WTC11 (cell line): ENCODE data around the gene PCDHGB5. TPM values are rescaled to one million over a fixed set of nuclear protein-coding genes. Genes with fewer than 3 reads are reported as not detected.
A peak's percentile ranks its signal among the peaks of the same experiment; 100 is the strongest.
"Not testable (repeated sequence)": the region's sequence is repeated elsewhere in the genome, so short reads cannot be mapped to it uniquely, and the experiment has no call there.

Experiments used
- ATAC-seq: fragments of 200-7000 bp; cut with Tn5 transposase; 2 replicates; pipeline ENCODE4 v1.10.0; 2021; ENCODE audit warnings: mild to moderate bottlenecking, moderate library complexity
- CTCF ChIA-PET: fragments of 300-600 bp; sonication (Branson Sonifier 250); formaldehyde crosslinking; loops from one replicate; lab custom pipeline; 2021; ENCODE audit warnings: antibody characterized with exemption; lab: Charles Lee
- POLR2A ChIA-PET: fragments of 350-600 bp; sonication (Branson Sonifier 250); formaldehyde crosslinking; loops from one replicate; lab custom pipeline; 2021; ENCODE audit warnings: antibody characterized with exemption; lab: Charles Lee
- DNase-seq: peaks from one replicate; pipeline ENCODE4 v3.0.0; 2021; ENCODE audit warnings: low spot score
- H3K27ac Mint-ChIP-seq: 2 replicates; pipeline ENCODE4 v1.8.0; 2021; ENCODE audit warnings: mixed read lengths
- H3K27me3 Mint-ChIP-seq: 2 replicates; pipeline ENCODE4 v1.8.0; 2021; ENCODE audit warnings: low read depth, mild to moderate bottlenecking, moderate library complexity, mixed read lengths
- H3K36me3 Mint-ChIP-seq: 2 replicates; pipeline ENCODE4 v1.8.0; 2021; ENCODE audit warnings: mixed read lengths
- H3K4me1 Mint-ChIP-seq: 2 replicates; pipeline ENCODE4 v1.8.0; 2022; ENCODE audit warnings: mixed read lengths
- H3K4me3 Mint-ChIP-seq: 2 replicates; pipeline ENCODE4 v1.8.0; 2021; ENCODE audit warnings: mild to moderate bottlenecking, moderate library complexity, mixed read lengths
- H3K9me3 Mint-ChIP-seq: 2 replicates; pipeline ENCODE4 v1.8.0; 2021; ENCODE audit warnings: mixed read lengths
- ATF2 ChIP-seq: sonication (generic); formaldehyde crosslinking; IDR thresholded peaks from 2 replicates; pipeline ENCODE4 v1.8.1; 2022; ENCODE audit warnings: low read depth, missing genetic modification reagents, borderline replicate concordance
- CREM ChIP-seq: sonication (generic); formaldehyde crosslinking; IDR thresholded peaks from 2 replicates; pipeline ENCODE4 v1.8.1; 2022; ENCODE audit warnings: mild to moderate bottlenecking, missing genetic modification reagents, moderate library complexity
- CTCF ChIP-seq: fragments of 200-600 bp; IDR thresholded peaks from 2 replicates; pipeline ENCODE4 v1.8.0; 2022; ENCODE audit warnings: antibody characterized with exemption
- ERG ChIP-seq: fragments of 250-450 bp; sonication (Bioruptor Pico); IDR thresholded peaks from 2 replicates; pipeline ENCODE4 v1.8.0; 2021; ENCODE audit warnings: mild to moderate bottlenecking
- ESRRA ChIP-seq: sonication (generic); formaldehyde crosslinking; IDR thresholded peaks from 2 replicates; pipeline ENCODE4 v1.8.1; 2022; ENCODE audit warnings: mild to moderate bottlenecking, missing genetic modification reagents, borderline replicate concordance
- ETV6 ChIP-seq: sonication (generic); formaldehyde crosslinking; IDR thresholded peaks from 2 replicates; pipeline ENCODE4 v1.8.1; 2022; ENCODE audit warnings: mild to moderate bottlenecking, missing genetic modification reagents
- IRF1 ChIP-seq: sonication (generic); formaldehyde crosslinking; IDR thresholded peaks from 2 replicates; pipeline ENCODE4 v1.8.0; 2023; ENCODE audit warnings: missing genetic modification reagents
- NFATC4 ChIP-seq: fragments of 250-450 bp; sonication (Bioruptor Pico); IDR thresholded peaks from 2 replicates; pipeline ENCODE4 v1.9.0; 2021; ENCODE audit warnings: mild to moderate bottlenecking
- NR2C2 ChIP-seq: sonication (generic); formaldehyde crosslinking; IDR thresholded peaks from 2 replicates; pipeline ENCODE4 v1.8.0; 2022; ENCODE audit warnings: mild to moderate bottlenecking, missing genetic modification reagents
- NR3C1 ChIP-seq: sonication (generic); formaldehyde crosslinking; conservative IDR thresholded peaks from 2 replicates; pipeline ENCODE4 v1.8.1; 2023; ENCODE audit warnings: low read depth, mild to moderate bottlenecking, missing genetic modification reagents
- PRDM15 ChIP-seq: sonication (generic); formaldehyde crosslinking; IDR thresholded peaks from 2 replicates; pipeline ENCODE4 v1.8.0; 2022; ENCODE audit warnings: missing genetic modification reagents
- PRRX2 ChIP-seq: fragments of 250-450 bp; sonication (Bioruptor Pico); IDR thresholded peaks from 2 replicates; pipeline ENCODE4 v1.8.0; 2021; ENCODE audit warnings: mild to moderate bottlenecking
- RORB ChIP-seq: fragments of 250-450 bp; sonication (Bioruptor Pico); IDR thresholded peaks from 2 replicates; pipeline ENCODE4 v1.9.0; 2021; ENCODE audit warnings: mild to moderate bottlenecking
- SMAD3 ChIP-seq: sonication (generic); formaldehyde crosslinking; IDR thresholded peaks from 2 replicates; pipeline ENCODE4 v1.8.0; 2022; ENCODE audit warnings: missing genetic modification reagents, mild to moderate bottlenecking, borderline replicate concordance
- TEAD1 ChIP-seq: sonication (generic); formaldehyde crosslinking; IDR thresholded peaks from 2 replicates; pipeline ENCODE4 v1.8.0; 2022; ENCODE audit warnings: mild to moderate bottlenecking, missing genetic modification reagents
- TP53 ChIP-seq: sonication (generic); formaldehyde crosslinking; IDR thresholded peaks from 2 replicates; pipeline ENCODE4 v1.8.1; 2023; ENCODE audit warnings: mild to moderate bottlenecking, missing genetic modification reagents
- ZNF671 ChIP-seq: fragments of 250-450 bp; sonication (Bioruptor Pico); IDR thresholded peaks from 2 replicates; pipeline ENCODE4 v1.8.0; 2021; ENCODE audit warnings: mild to moderate bottlenecking
- total RNA-seq: library from RNA; stranded (reverse); gene quantifications from 3 replicates; pipeline ENCODE4 v1.2.3, GENCODE V29; 2021
- TF ChIP-seq, protein P1 (sequence below): sonication (generic); formaldehyde crosslinking; IDR thresholded peaks from 2 replicates; pipeline ENCODE4 v1.8.1; 2022; ENCODE audit warnings: missing genetic modification reagents, borderline replicate concordance
- TF ChIP-seq, protein P2 (sequence below): sonication (generic); formaldehyde crosslinking; IDR thresholded peaks from 2 replicates; pipeline ENCODE4 v1.8.1; 2022; ENCODE audit warnings: low read depth, mild to moderate bottlenecking, moderate library complexity, missing genetic modification reagents, borderline replicate concordance

Gene PCDHGB5
- total RNA-seq, 1 experiment from 2014 or later, result 9.7 TPM

DNA sequence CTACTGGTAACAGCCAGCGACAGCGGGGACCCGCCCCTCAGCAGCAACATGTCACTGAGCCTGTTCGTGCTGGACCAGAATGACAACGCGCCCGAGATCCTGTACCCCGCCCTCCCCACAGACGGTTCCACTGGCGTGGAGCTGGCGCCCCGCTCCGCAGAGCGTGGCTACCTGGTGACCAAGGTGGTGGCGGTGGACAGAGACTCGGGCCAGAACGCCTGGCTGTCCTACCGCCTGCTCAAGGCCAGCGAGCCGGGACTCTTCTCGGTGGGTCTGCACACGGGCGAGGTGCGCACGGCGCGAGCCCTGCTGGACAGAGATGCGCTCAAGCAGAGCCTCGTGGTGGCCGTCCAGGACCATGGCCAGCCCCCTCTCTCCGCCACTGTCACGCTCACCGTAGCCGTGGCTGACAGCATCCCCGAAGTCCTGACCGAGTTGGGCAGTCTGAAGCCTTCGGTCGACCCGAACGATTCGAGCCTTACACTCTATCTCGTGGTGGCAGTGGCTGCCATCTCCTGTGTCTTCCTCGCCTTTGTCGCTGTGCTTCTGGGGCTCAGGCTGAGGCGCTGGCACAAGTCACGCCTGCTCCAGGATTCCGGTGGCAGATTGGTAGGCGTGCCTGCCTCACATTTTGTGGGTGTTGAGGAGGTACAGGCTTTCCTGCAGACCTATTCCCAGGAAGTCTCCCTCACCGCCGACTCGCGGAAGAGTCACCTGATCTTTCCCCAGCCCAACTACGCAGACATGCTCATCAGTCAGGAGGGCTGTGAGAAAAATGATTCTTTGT lies 3.2 kb upstream of the PCDHGB5 start:
- H3K27ac Mint-ChIP-seq, POLR2A ChIA-PET: not testable (repeated sequence)
- Mint-ChIP-seq H3K36me3 (peaks cover 76% of the 10 kb centered on the region), H3K27me3 (peaks cover 17% of the 10 kb centered on the region)
- CTCF ChIA-PET, result interaction anchor here (4.3 kb wide), 1 partner anchor 19 kb away, joined by 38 read pairs; the partner anchor contains the start of gene PCDHGA10
- 0 out of 2 replicates have a peak, but pooled peaks have one; percentile 11 for TF ChIP-seq CTCF
- TF ChIP-seq, all 79 proteins: peak for 1; not testable (repeated sequence) for 78
- peaks cover 63% of the 10 kb centered on the region for H3K9me3 Mint-ChIP-seq
- H3K4me1 Mint-ChIP-seq, DNase-seq, H3K4me3 Mint-ChIP-seq, ATAC-seq: not testable (repeated sequence)

GRCh38 chr5:141398608-141399007 lies 861 bp downstream of the PCDHGB5 start:
- Mint-ChIP-seq H3K4me3 (no peak overlapping the region), H3K9me3 (peaks cover 59% of the 10 kb centered on the region), H3K27me3 (peaks cover 14% of the 10 kb centered on the region), H3K4me1 (no peaks in the 10 kb centered on the region), H3K36me3 (peaks cover 66% of the 10 kb centered on the region), H3K27ac (no peak overlapping the region)
- CTCF ChIA-PET, result interaction anchor here (0.6 to 4.3 kb wide), 20 partner anchors 7 to 175 kb away, joined by 3 to 38 read pairs (median 8); partner anchors contain the start of genes PCDHB14, PCDHB15, PCDHGA1 and PCDHGA10
- POLR2A ChIA-PET, result no interaction called here
- DNase-seq (no peak), ATAC-seq (no peak)
- no peak for TF ChIP-seq SMAD3 (CRISPR knock-in tag)
- TF ChIP-seq, protein P1, sequence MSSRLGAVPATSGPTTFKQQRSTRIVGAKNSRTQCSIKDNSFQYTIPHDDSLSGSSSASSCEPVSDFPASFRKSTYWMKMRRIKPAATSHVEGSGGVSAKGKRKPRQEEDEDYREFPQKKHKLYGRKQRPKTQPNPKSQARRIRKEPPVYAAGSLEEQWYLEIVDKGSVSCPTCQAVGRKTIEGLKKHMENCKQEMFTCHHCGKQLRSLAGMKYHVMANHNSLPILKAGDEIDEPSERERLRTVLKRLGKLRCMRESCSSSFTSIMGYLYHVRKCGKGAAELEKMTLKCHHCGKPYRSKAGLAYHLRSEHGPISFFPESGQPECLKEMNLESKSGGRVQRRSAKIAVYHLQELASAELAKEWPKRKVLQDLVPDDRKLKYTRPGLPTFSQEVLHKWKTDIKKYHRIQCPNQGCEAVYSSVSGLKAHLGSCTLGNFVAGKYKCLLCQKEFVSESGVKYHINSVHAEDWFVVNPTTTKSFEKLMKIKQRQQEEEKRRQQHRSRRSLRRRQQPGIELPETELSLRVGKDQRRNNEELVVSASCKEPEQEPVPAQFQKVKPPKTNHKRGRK (CRISPR knock-in tag), result no peak
- TF ChIP-seq NR3C1 (CRISPR knock-in tag), result no peak
- TF ChIP-seq TP53 (CRISPR knock-in tag), result no peak
- TF ChIP-seq, protein P2, sequence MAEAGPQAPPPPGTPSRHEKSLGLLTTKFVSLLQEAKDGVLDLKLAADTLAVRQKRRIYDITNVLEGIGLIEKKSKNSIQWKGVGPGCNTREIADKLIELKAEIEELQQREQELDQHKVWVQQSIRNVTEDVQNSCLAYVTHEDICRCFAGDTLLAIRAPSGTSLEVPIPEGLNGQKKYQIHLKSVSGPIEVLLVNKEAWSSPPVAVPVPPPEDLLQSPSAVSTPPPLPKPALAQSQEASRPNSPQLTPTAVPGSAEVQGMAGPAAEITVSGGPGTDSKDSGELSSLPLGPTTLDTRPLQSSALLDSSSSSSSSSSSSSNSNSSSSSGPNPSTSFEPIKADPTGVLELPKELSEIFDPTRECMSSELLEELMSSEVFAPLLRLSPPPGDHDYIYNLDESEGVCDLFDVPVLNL, result no peak
- TF ChIP-seq ESRRA, result no peak
- no peak for TF ChIP-seq CREM
- TF ChIP-seq ZNF671 (CRISPR knock-in tag), result no peak
- TF ChIP-seq ATF2 (CRISPR knock-in tag), result no peak
- TF ChIP-seq ERG (CRISPR knock-in tag), result no peak
- no peak for TF ChIP-seq PRDM15
- TF ChIP-seq RORB (CRISPR knock-in tag), result no peak
- no peak for TF ChIP-seq NFATC4
- TF ChIP-seq IRF1, result no peak
- TF ChIP-seq TEAD1 (CRISPR knock-in tag), result no peak
- no peak for TF ChIP-seq NR2C2 (CRISPR knock-in tag)
- no peak for TF ChIP-seq PRRX2
- TF ChIP-seq ETV6 (CRISPR knock-in tag), result no peak
